Calu3 (cell line): ENCODE results near the gene ARHGEF40. TPM values are rescaled to one million over a fixed set of nuclear protein-coding genes. Genes with fewer than 3 reads are reported as not detected.

ENCODE experiments used
- BruUV-seq: library from RNA; stranded (reverse); fragments of 400-500 nt; replicated peaks from 2 replicates; lab custom pipeline; 2021; lab: Mats Ljungman, UMichigan
- CTCF ChIA-PET: fragments of 300-600 bp; sonication (Branson Sonifier 250); formaldehyde crosslinking; loops from one replicate; lab custom pipeline; 2022; ENCODE audit warnings: antibody characterized with exemption; lab: Charles Lee
- DNase-seq: peaks from one replicate; pipeline ENCODE4 v3.0.0; 2022
- H3K27ac Mint-ChIP-seq: one replicate; pipeline ENCODE4 v1.8.0; 2022; ENCODE audit warnings: mixed read lengths; ENCODE audit not compliant: unreplicated experiment
- H3K27me3 Mint-ChIP-seq: one replicate; pipeline ENCODE4 v1.8.0; 2022; ENCODE audit warnings: mixed read lengths; ENCODE audit not compliant: unreplicated experiment
- H3K36me3 Mint-ChIP-seq: one replicate; pipeline ENCODE4 v1.8.0; 2022; ENCODE audit warnings: mild to moderate bottlenecking, moderate library complexity, mixed read lengths; ENCODE audit not compliant: insufficient read depth, unreplicated experiment
- H3K4me1 Mint-ChIP-seq: one replicate; pipeline ENCODE4 v1.8.0; 2022; ENCODE audit warnings: mild to moderate bottlenecking, low read depth, mixed read lengths; ENCODE audit not compliant: unreplicated experiment
- H3K4me3 Mint-ChIP-seq: one replicate; pipeline ENCODE4 v1.8.0; 2022; ENCODE audit warnings: mild to moderate bottlenecking, low read depth, moderate library complexity, mixed read lengths; ENCODE audit not compliant: unreplicated experiment
- H3K9me3 Mint-ChIP-seq: one replicate; pipeline ENCODE4 v1.8.0; 2022; ENCODE audit warnings: low read depth, mixed read lengths; ENCODE audit not compliant: unreplicated experiment
- CTCF ChIP-seq: fragments of 200-600 bp; IDR thresholded peaks from one replicate; pipeline ENCODE4 v1.8.0; 2022; ENCODE audit warnings: antibody characterized with exemption; ENCODE audit not compliant: unreplicated experiment
- intact Hi-C: fragments of 100-400 bp; cut with micrococcal nuclease; formaldehyde crosslinking; loops from one replicate; pipeline ENCODE4 v1.10.0; 2022; ENCODE audit not compliant: unreplicated experiment
- microRNA-seq: library from miRNA; unstranded; fragments of <30 nt; microRNA quantifications from one replicate; pipeline ENCODE4 v1.2.0, GENCODE V29; 2022
- total RNA-seq: library from RNA; stranded (reverse); gene quantifications from 2 replicates; pipeline ENCODE4 v1.2.3, GENCODE V29; 2022

The ARHGEF40 gene
- total RNA-seq, 1 experiment from 2014 or later = 16.8 TPM

DNA sequence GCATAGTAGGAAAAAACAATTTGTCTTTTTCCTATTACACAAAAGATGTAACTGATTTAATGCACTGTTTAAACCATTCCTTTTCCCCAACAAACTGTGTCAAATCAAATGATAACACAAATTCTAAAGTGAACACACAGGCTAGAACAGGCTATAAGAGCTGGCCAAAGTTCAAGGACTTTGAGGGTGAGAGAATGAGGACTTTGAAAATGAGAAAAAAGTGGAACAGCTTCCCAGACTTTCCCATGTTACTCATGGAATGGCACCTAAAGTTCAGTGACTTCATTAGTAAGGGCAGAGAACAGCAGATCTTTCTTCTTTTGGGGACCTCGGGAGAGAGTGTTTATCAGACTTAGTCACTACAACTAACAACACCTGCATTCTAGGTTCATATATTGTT lies 53.3 kb downstream of the ARHGEF40 start:
- intact Hi-C loops = no loop called here
- TF ChIP-seq CTCF = no peak
- no TSS peak for BruUV-seq
- Mint-ChIP-seq H3K36me3 (no peaks in the 10 kb centered on the region), H3K27me3 (peaks cover 71% of the 10 kb centered on the region), H3K9me3 (no peaks in the 10 kb centered on the region), H3K27ac (no peak overlapping the region), H3K4me1 (no peaks in the 10 kb centered on the region), H3K4me3 (no peak overlapping the region)
- CTCF ChIA-PET = interaction anchor here (0.6 to 0.9 kb wide), 2 partner anchors 14 to 781 kb away, joined by 4 read pairs; no protein-coding TSS in a partner anchor
- no peak for DNase-seq

GRCh38 chr14:21133901-21134300 lies 63.8 kb downstream of the ARHGEF40 start:
- CTCF ChIA-PET = no interaction called here
- TF ChIP-seq CTCF = no peak
- H3K36me3 Mint-ChIP-seq = no peaks in the 10 kb centered on the region

GRCh38 chr14:21136024-21136423 lies 65.9 kb downstream of the ARHGEF40 start:
- Mint-ChIP-seq H3K27ac (no peak overlapping the region), H3K4me1 (peaks cover 17% of the 10 kb centered on the region), H3K27me3 (peaks cover 17% of the 10 kb centered on the region), H3K9me3 (peaks cover 3% of the 10 kb centered on the region), H3K36me3 (no peaks in the 10 kb centered on the region), H3K4me3 (no peak overlapping the region)
- intact Hi-C loops = no loop called here
- CTCF ChIA-PET = interaction anchor here (0.9 to 1.1 kb wide), 2 partner anchors 33 to 64 kb away, joined by 3 read pairs; no protein-coding TSS in a partner anchor
- peak; percentile 47 for TF ChIP-seq CTCF
- DNase-seq = no peak
- no TSS peak for BruUV-seq

More at GRCh38 chr14:21133901-21134300, 63.8 kb downstream of the ARHGEF40 start:
- no peak for DNase-seq
- Mint-ChIP-seq H3K4me3 (no peak overlapping the region), H3K4me1 (peaks cover 17% of the 10 kb centered on the region), H3K27me3 (peaks cover 17% of the 10 kb centered on the region), H3K27ac (no peak overlapping the region), H3K9me3 (peaks cover 3% of the 10 kb centered on the region)
- BruUV-seq = no TSS peak
- intact Hi-C loops = no loop called here

Small RNA genes lying within 50 kb of the gene (microRNA-seq; reads per million reads assigned to microRNA genes)
- gene MIR6717 = not detected

Other genes with a start within 250 kb of the ARHGEF40 start
- gene RNASE3, start 178.9 kb upstream of the ARHGEF40 start, total RNA-seq = not detected in 2 replicates
- not detected in 2 replicates for gene RNASE2, start 114.8 kb upstream of the ARHGEF40 start, total RNA-seq
- 73.2 and 76.7 TPM in 2 replicates for gene METTL17, start 80.3 kb upstream of the ARHGEF40 start, total RNA-seq
- not detected in 2 replicates for gene SLC39A2, start 71.0 kb upstream of the ARHGEF40 start, total RNA-seq
- 10.8 and 16.0 TPM in 2 replicates for gene NDRG2, start 45.2 kb upstream of the ARHGEF40 start, total RNA-seq
- gene TPPP2, start 40.1 kb upstream of the ARHGEF40 start, total RNA-seq = not detected in 2 replicates
- gene RNASE13, start 35.5 kb upstream of the ARHGEF40 start, total RNA-seq = not detected in 2 replicates
- gene RNASE7, start 27.9 kb upstream of the ARHGEF40 start, total RNA-seq = not detected in 2 replicates
- gene RNASE8, start 12.5 kb upstream of the ARHGEF40 start, total RNA-seq = not detected in 2 replicates
- gene ZNF219, start 28.4 kb downstream of the ARHGEF40 start, total RNA-seq = 18.5 and 20.3 TPM in 2 replicates
- 0.24 TPM in 1 of 2 replicates, not detected in the other for gene TMEM253, start 30.8 kb downstream of the ARHGEF40 start, total RNA-seq
- 0.05 and 0.14 TPM in 2 replicates for gene OR5AU1, start 85.8 kb downstream of the ARHGEF40 start, total RNA-seq
- gene HNRNPC, start 199.1 kb downstream of the ARHGEF40 start, total RNA-seq = 472 and 476 TPM in 2 replicates
- gene RPGRIP1, start 209.8 kb downstream of the ARHGEF40 start, total RNA-seq = not detected in 2 replicates